NCI-H460 (cell line): Measurements from ENCODE around the gene HDGFL2. TPM values are rescaled to one million over a fixed set of nuclear protein-coding genes. Genes with fewer than 3 reads are reported as not detected.

Experiments used
- DNase-seq: peaks from one replicate; pipeline ENCODE4 v3.0.0-alpha.2; 2016; ENCODE audit warnings: low read depth; ENCODE audit errors: extremely low read depth
- total RNA-seq: library from RNA; depleted of rRNA; stranded (reverse); fragments of >200 nt; shearing (Covaris generic); gene quantifications from 2 replicates; pipeline ENCODE4 v1.2.3, GENCODE V29; 2014

Gene HDGFL2
- total RNA-seq, 1 experiment from 2014 or later: 15.6 TPM

DNA sequence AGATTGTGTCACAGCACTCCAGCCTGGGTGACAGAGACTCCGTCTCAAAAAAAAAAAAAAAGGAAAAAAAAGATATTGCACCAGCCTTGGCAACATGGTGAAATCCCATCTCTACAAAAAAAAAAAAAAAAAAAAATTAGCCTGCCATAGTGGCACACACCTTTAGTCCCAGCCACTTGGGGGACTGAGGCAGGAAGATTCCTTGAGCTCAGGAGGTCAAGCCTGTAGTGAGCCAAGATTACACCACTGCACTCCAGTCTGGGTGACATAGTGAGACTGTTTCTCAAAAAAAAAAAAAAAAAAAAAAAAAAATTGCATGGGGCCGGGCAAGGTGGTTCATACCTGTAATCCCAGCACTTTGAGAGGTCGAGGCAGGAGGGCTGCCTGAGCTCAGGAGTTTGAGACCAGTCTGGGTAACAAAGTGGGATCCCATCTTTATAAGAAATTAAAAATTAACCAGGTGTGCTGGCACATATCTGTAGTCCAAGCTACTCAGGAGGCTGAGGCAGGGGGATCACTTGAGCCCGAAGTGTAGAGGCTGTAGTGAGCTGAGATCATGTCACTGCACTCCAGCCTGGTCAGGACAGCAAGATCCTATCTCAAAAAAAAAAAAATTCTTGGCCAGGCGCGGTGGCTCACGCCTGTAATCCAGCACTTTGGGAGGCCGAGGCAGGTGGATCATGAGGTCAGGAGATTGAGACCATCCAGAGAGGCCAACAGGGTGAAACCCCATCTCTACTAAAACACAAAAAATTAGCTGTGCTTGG, 7.1 kb upstream of the HDGFL2 start:
- DNase-seq: no peak

- DNase-seq: no peak
Measured at GRCh38 chr19:4467835-4468234, 4.3 kb upstream of the HDGFL2 start.

DNA sequence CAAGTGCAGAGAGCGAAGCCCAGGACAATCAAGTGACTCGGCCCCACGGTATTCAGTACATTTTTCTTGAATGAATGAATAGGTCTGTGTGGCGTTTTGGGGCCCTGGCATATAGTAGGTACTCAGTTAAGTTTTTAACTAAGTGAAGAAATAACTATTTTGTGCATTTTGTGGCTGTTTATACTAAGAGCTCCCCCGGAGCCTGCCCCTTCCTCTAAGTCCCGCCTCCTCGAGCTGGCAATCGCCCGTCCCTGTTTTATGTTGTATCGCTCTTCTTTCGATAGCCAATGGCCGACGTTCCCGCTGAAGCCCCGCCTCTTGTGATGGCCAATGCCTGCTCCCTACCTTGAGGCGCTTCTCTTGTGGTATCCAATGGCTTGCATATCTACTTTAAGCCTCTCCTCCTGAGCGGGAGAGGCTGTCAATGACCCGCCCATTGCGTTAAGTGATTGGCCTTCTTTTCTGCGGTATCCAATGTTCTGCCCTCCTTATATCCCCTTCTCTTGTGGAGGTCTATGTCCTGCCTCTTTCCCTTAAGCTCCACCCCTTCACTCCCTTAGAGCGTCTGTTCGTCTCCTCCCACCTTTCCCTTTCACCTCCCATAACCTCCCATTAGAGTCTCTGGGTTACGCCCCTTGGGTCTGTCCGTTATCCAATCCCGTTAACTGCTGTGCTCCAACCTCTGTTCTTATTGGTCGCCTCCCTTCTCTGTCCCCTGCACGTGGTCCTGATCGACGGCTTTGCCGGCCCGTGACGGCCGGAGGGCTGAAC, 509 bp upstream of the HDGFL2 start:
- DNase-seq: peak; percentile 99

DNA sequence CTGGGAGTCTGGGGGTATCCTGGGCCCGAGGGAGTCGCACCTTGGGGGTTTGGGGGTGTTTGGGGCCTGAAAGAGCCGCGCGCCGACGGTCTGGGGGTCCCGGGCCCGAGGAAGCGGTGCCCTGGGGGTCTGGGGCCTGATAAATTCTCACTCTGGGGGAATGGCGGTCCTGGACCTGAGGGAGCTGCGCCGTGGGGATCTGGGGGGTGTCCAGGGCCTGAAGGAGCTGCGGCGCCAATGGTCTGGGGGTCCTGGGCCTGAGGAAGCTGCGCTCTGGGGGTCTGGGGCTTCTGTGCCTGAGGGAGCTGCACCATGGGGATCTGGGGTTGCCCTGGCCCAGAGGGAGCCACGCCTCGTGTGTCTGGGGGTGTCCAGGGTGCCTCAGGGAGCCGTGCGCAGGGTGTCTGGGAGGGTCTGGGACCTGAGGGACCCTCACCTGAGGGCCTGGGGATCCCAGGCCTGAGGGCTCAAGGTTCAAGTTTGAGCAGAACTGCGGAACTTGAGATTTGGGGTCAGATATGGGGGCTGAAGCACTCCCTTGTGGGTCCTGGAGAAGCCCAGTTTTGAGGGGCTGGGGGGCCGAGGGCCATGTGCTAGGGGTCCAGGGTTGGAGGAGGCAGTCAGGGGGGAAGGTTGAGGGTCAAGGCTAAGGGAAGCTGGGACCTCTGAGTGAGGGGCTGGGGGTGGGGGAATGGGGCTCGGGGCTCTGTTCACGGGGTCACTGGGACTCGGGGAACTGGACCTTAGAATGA, 1.1 kb downstream of the HDGFL2 start:
- no peak for DNase-seq

GRCh38 chr19:4473763-4474513, 1.8 kb downstream of the HDGFL2 start:
- no peak for DNase-seq

GRCh38 chr19:4474514-4475022, 2.5 kb downstream of the HDGFL2 start:
- no peak for DNase-seq

DNA sequence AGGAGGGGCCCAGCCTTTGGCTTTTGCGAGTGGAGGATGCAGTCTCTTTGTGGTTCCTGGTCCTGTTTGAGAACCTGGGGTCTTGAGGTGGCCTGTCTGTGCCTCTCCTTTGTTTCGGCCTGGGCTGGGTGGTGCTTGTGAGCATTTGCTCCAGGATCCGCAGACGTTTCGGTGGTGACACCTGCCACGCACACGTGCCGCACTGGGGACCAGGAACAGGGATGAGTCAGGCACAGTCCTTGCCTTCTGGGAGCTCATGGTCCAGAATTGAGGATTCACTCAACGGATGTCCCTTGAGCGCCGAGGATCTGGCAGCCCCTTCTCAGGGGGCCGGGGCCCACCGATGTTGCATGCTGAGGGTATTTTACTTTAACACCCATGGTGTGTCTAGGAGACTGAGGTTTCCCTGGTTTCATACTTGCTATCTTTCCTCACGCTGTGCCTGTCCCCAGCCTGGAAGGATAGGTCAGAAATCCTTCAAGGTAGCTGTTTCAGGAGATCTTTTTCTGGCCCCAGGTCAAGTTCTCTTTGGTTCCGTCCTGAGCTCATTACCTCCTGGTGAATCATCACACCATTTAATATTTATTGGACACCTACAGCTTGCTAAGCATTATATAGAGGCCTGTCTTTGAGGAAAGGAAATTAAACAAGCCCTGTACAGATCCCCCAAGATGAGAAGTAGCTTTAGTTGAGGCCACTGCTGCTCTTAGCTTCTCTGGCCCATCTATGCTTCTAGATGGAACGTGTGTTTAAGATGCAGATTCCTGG, 5.1 kb downstream of the HDGFL2 start:
- no peak for DNase-seq

DNA sequence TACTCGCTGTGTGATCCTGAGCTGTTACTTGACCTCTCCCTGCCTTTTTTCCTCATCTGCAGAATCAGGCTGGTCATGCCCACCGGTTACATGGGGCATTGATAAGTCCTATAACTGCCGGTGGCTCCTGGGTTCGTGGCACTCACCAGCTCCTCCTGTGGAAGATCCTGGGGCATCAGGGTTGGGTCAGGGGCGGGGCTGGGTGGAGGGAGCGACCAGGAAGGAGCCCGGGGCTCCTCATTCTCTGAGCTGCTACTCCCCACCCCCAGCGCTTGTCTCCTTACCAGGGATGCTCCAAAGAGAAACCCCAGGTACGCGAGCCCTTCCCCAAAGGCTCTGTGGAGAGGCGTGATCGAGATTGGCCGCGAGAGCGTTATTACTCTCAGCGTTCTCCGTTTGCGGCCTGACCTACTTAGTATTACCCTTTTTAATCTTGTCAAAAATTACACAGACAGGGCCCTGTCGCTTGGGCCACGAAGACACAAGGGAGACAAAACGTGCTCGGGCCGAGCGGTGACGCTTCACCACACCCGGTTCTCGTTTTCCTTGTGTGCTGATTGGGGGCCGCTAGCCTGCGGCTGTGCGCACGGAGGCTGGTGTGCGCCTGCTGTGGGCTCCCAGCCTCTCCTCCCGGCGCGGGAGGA, 10.7 kb downstream of the HDGFL2 start:
- DNase-seq: no peak

- no peak for DNase-seq
Measured at GRCh38 chr19:4483385-4483784, 11.3 kb downstream of the HDGFL2 start.

- no peak for DNase-seq
Measured at GRCh38 chr19:4487572-4487971, 15.5 kb downstream of the HDGFL2 start.

DNA sequence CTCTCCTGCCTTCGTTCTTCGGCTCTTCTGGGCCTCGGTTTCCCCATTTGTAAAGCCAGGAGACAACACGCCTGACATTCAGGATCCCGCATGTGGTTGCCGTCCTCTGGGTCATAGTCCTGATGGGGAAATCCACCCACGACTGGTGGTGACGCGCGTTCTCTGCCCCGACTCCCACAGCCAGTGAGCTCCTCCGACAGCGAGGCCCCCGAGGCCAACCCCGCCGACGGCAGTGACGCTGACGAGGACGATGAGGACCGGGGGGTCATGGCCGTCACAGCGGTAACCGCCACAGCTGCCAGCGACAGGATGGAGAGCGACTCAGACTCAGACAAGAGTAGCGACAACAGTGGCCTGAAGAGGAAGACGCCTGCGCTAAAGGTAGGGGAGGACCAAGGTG, 16.4 kb downstream of the HDGFL2 start:
- no peak for DNase-seq

- DNase-seq: no peak
Measured at GRCh38 chr19:4491446-4491845, 19.3 kb downstream of the HDGFL2 start.

- no peak for DNase-seq
Measured at GRCh38 chr19:4492337-4493103, 20.4 kb downstream of the HDGFL2 start.

GRCh38 chr19:4493104-4493928, 21.2 kb downstream of the HDGFL2 start:
- DNase-seq: no peak

DNA sequence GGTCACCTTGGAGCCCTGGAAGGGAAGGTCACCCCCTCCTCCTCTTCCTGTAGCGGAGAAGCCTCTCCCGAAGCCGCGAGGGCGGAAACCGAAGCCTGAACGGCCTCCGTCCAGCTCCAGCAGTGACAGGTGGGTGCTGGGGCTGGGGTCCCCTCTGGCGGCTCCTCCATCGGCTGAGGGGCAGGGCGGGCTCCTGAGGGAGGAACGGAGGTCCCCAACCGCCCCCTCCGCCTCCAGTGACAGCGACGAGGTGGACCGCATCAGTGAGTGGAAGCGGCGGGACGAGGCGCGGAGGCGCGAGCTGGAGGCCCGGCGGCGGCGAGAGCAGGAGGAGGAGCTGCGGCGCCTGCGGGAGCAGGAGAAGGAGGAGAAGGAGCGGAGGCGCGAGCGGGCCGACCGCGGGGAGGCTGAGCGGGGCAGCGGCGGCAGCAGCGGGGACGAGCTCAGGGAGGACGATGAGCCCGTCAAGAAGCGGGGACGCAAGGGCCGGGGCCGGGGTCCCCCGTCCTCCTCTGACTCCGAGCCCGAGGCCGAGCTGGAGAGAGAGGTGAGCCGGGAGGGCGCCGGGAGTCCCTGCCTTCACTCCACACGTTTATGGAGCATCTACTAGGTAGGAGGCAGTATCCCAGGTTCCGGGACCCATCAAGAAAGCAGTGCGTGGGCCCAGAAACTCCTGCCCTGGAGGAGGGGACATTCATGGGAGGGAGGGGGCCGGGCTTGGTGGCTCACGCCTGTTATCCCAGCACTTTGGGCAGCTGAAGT, 22.0 kb downstream of the HDGFL2 start:
- DNase-seq: no peak

DNA sequence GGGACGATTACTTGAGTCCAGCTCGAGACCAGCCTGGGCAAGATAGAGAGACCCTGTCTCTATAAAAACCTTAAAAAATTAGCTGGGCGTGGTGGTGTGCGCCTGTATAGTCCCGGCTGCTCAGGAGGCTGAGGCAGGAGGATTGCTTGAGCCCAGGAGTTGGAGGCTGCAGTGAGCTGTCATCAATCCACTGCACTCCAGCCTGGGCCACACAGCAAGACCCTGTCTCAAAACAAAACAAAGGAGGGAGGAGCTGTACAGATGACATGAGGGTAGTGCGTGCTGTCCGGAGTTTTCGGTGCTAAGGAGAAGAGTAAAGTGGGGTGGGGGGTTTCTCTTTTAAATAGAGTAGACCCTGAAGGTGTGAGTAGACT, 22.6 kb downstream of the HDGFL2 start:
- DNase-seq: no peak

GRCh38 chr19:4495471-4495870, 23.4 kb downstream of the HDGFL2 start:
- DNase-seq: peak; percentile 9
